NCI-H774 (cell line): ENCODE measurements around the gene TEX44.
"Not testable (repeated sequence)": the region's sequence is repeated elsewhere in the genome, so short reads cannot be mapped to it uniquely, and the experiment has no call there.

Source experiments
- DNase-seq: peaks from one replicate; lab custom pipeline; 2025; lab: John Stamatoyannopoulos, UW

The TEX44 gene

GRCh38 chr2:231592636-231593145 is at the start of gene TEX44:
Gene TEX44 (plus strand): TSS chr2:231592864. CDS start chr2:231592952, 88 bp downstream.
- DNase-seq = no peak

- DNase-seq = no peak
These were observed 47.4 kb upstream of the TEX44 start for GRCh38 chr2:231545105-231545902.

- DNase-seq = no peak
These were observed 46.5 kb upstream of the TEX44 start for GRCh38 chr2:231546014-231546715.

GRCh38 chr2:231547315-231548110 is 45.2 kb upstream of the TEX44 start:
- no peak for DNase-seq

GRCh38 chr2:231548752-231549151 is 43.9 kb upstream of the TEX44 start:
- no peak for DNase-seq

GRCh38 chr2:231549446-231550239 is 43.0 kb upstream of the TEX44 start:
- DNase-seq = no peak

- no peak for DNase-seq
These were observed 39.9 kb upstream of the TEX44 start for GRCh38 chr2:231552752-231553151.

- no peak for DNase-seq
These were observed 38.3 kb upstream of the TEX44 start for GRCh38 chr2:231554327-231554726.

GRCh38 chr2:231554748-231555545 is 37.7 kb upstream of the TEX44 start:
- DNase-seq = no peak

GRCh38 chr2:231556496-231556895 is 36.2 kb upstream of the TEX44 start:
- not testable (repeated sequence) for DNase-seq

GRCh38 chr2:231556981-231557380 is 35.7 kb upstream of the TEX44 start:
- no peak for DNase-seq

GRCh38 chr2:231557571-231558217 is 35.0 kb upstream of the TEX44 start:
- peak; percentile 26 for DNase-seq

- DNase-seq = peak; percentile 37
These were observed 29.2 kb upstream of the TEX44 start for GRCh38 chr2:231563378-231563961.

GRCh38 chr2:231565887-231566594 is 26.6 kb upstream of the TEX44 start:
- no peak for DNase-seq

- DNase-seq = no peak
These were observed 25.5 kb upstream of the TEX44 start for GRCh38 chr2:231567159-231567558.

- no peak for DNase-seq
These were observed 24.4 kb upstream of the TEX44 start for GRCh38 chr2:231568098-231568784.

- no peak for DNase-seq
These were observed 23.8 kb upstream of the TEX44 start for GRCh38 chr2:231568785-231569435.

- not testable (repeated sequence) for DNase-seq
These were observed 21.7 kb upstream of the TEX44 start for GRCh38 chr2:231570915-231571314.
